ENCODE results near the gene TGFB1I1.

The TGFB1I1 gene

GRCh38 chr16:31430380-31431052 is 41.4 kb upstream of the TGFB1I1 start:
- H2BK5ac ChIP-seq (ENCODE audit: low read depth, low read length, poor library complexity, severe bottlenecking) = no peak overlapping the region

GRCh38 chr16:31435341-31436220 is 36.4 kb upstream of the TGFB1I1 start:
- Histone ChIP-seq H2AK5ac (ENCODE audit: low read length, severe bottlenecking) (no peak overlapping the region), H3K4me3 (ENCODE audit: insufficient read depth in 1 of 2, low read depth in 1 of 2, low read length in 2 of 2) (no peak overlapping the region), H3K9ac (ENCODE audit: low read length) (no peak overlapping the region), H3K4me1 (ENCODE audit: control insufficient read depth, insufficient read depth, low read depth, low read length) (no peaks in the 10 kb centered on the region), H3K23ac (ENCODE audit: low read length in 2 of 2) (no peak overlapping the region), H2AFZ (ENCODE audit: low read depth, low read length) (no peak overlapping the region), H3K79me1 (replicated peaks; ENCODE audit: low read length, poor library complexity, severe bottlenecking) (no peaks in the 10 kb centered on the region), H3K9me3 (ENCODE audit: control insufficient read depth, low read length) (no peaks in the 10 kb centered on the region), H4K91ac (ENCODE audit: low read length) (no peak overlapping the region), H2BK15ac (ENCODE audit: low read depth, poor library complexity, severe bottlenecking) (no peak overlapping the region), H3K4me2 (ENCODE audit: low read length, poor library complexity, severe bottlenecking) (no peak overlapping the region), H3K27ac (ENCODE audit: low read length, poor library complexity, severe bottlenecking) (no peak overlapping the region), H3K4ac (ENCODE audit: low read depth in 1 of 2, low read length in 2 of 2) (no peak overlapping the region), H3K36me3 (ENCODE audit: control insufficient read depth in 1 of 2, insufficient read depth in 2 of 2, low read depth in 1 of 2, low read length in 2 of 2) (no peaks in the 10 kb centered on the region), H2BK5ac (ENCODE audit: low read depth, low read length, poor library complexity, severe bottlenecking) (no peak overlapping the region), H4K8ac (ENCODE audit: low read length) (no peak overlapping the region), H2BK120ac (ENCODE audit: low read depth, low read length) (no peak overlapping the region), H3K27me3 (ENCODE audit: control insufficient read depth in 1 of 2, insufficient read depth in 1 of 2, low read length in 2 of 2) (peaks cover 0 to 5% of the 10 kb centered on the region in 2 experiments), H3K18ac (ENCODE audit: low read depth in 1 of 2, low read length in 2 of 2) (no peak overlapping the region), H3K14ac (ENCODE audit: low read length in 2 of 2) (no peak overlapping the region), H2BK12ac (ENCODE audit: low read length in 2 of 2) (no peak overlapping the region)
- 89% methylated on average over 43 of the region's 47 CpGs for WGBS
- DNase-seq = no peak

More at GRCh38 chr16:31430380-31431052, 41.4 kb upstream of the TGFB1I1 start:
- Histone ChIP-seq H3K27me3 (ENCODE audit: control insufficient read depth in 1 of 2, insufficient read depth in 1 of 2, low read length in 2 of 2) (peaks cover 14 to 17% of the 10 kb centered on the region in 2 experiments), H3K79me1 (replicated peaks; ENCODE audit: low read length, poor library complexity, severe bottlenecking) (no peaks in the 10 kb centered on the region), H2BK12ac (ENCODE audit: low read length in 2 of 2) (no peak overlapping the region), H3K4me3 (ENCODE audit: insufficient read depth in 1 of 2, low read depth in 1 of 2, low read length in 2 of 2) (no peak overlapping the region), H2BK15ac (ENCODE audit: low read depth, poor library complexity, severe bottlenecking) (no peak overlapping the region), H3K36me3 (ENCODE audit: control insufficient read depth in 1 of 2, insufficient read depth in 2 of 2, low read depth in 1 of 2, low read length in 2 of 2) (no peaks in the 10 kb centered on the region), H2BK120ac (ENCODE audit: low read depth, low read length) (no peak overlapping the region), H2AFZ (ENCODE audit: low read depth, low read length) (no peak overlapping the region), H3K18ac (ENCODE audit: low read depth in 1 of 2, low read length in 2 of 2) (no peak overlapping the region), H3K14ac (ENCODE audit: low read length in 2 of 2) (no peak overlapping the region), H3K4me2 (ENCODE audit: low read length, poor library complexity, severe bottlenecking) (no peak overlapping the region), H3K9me3 (ENCODE audit: control insufficient read depth, low read length) (no peaks in the 10 kb centered on the region), H3K4me1 (ENCODE audit: control insufficient read depth, insufficient read depth, low read depth, low read length) (peaks cover 3% of the 10 kb centered on the region), H3K27ac (ENCODE audit: low read length, poor library complexity, severe bottlenecking) (no peak overlapping the region), H2AK5ac (ENCODE audit: low read length, severe bottlenecking) (no peak overlapping the region), H3K9ac (ENCODE audit: low read length) (no peak overlapping the region), H3K23ac (ENCODE audit: low read length in 2 of 2) (no peak overlapping the region), H4K8ac (ENCODE audit: low read length) (no peak overlapping the region), H4K91ac (ENCODE audit: low read length) (no peak overlapping the region), H3K4ac (ENCODE audit: low read depth in 1 of 2, low read length in 2 of 2) (no peak overlapping the region)
- DNase-seq = no peak
- 55% methylated on average over 5 of the region's 5 CpGs for WGBS

GRCh38 chr16:31436221-31437045 is 35.5 kb upstream of the TGFB1I1 start:
- Histone ChIP-seq H3K23ac (ENCODE audit: low read length in 2 of 2) (no peak overlapping the region), H3K18ac (ENCODE audit: low read depth in 1 of 2, low read length in 2 of 2) (no peak overlapping the region), H3K4me3 (ENCODE audit: insufficient read depth in 1 of 2, low read depth in 1 of 2, low read length in 2 of 2) (no peak overlapping the region), H3K4ac (ENCODE audit: low read depth in 1 of 2, low read length in 2 of 2) (no peak overlapping the region), H4K91ac (ENCODE audit: low read length) (no peak overlapping the region), H2AFZ (ENCODE audit: low read depth, low read length) (no peak overlapping the region), H3K14ac (ENCODE audit: low read length in 2 of 2) (no peak overlapping the region), H2AK5ac (ENCODE audit: low read length, severe bottlenecking) (no peak overlapping the region), H3K79me1 (replicated peaks; ENCODE audit: low read length, poor library complexity, severe bottlenecking) (no peaks in the 10 kb centered on the region), H3K9ac (ENCODE audit: low read length) (no peak overlapping the region), H2BK120ac (ENCODE audit: low read depth, low read length) (no peak overlapping the region), H3K36me3 (ENCODE audit: control insufficient read depth in 1 of 2, insufficient read depth in 2 of 2, low read depth in 1 of 2, low read length in 2 of 2) (no peaks in the 10 kb centered on the region), H3K27me3 (ENCODE audit: control insufficient read depth in 1 of 2, insufficient read depth in 1 of 2, low read length in 2 of 2) (no peaks in the 10 kb centered on the region), H3K4me1 (ENCODE audit: control insufficient read depth, insufficient read depth, low read depth, low read length) (no peaks in the 10 kb centered on the region), H2BK12ac (ENCODE audit: low read length in 2 of 2) (no peak overlapping the region), H2BK5ac (ENCODE audit: low read depth, low read length, poor library complexity, severe bottlenecking) (no peak overlapping the region), H2BK15ac (ENCODE audit: low read depth, poor library complexity, severe bottlenecking) (no peak overlapping the region), H3K9me3 (ENCODE audit: control insufficient read depth, low read length) (no peaks in the 10 kb centered on the region), H4K8ac (ENCODE audit: low read length) (no peak overlapping the region), H3K4me2 (ENCODE audit: low read length, poor library complexity, severe bottlenecking) (no peak overlapping the region), H3K27ac (ENCODE audit: low read length, poor library complexity, severe bottlenecking) (no peak overlapping the region)
- WGBS = 94% methylated on average over 44 of the region's 44 CpGs
- DNase-seq = no peak

- Histone ChIP-seq H2BK15ac (ENCODE audit: low read depth, poor library complexity, severe bottlenecking) (no peak overlapping the region), H4K91ac (ENCODE audit: low read length) (no peak overlapping the region), H3K36me3 (ENCODE audit: control insufficient read depth in 1 of 2, insufficient read depth in 2 of 2, low read depth in 1 of 2, low read length in 2 of 2) (no peaks in the 10 kb centered on the region), H2AFZ (ENCODE audit: low read depth, low read length) (no peak overlapping the region), H3K9me3 (ENCODE audit: control insufficient read depth, low read length) (no peaks in the 10 kb centered on the region), H3K14ac (ENCODE audit: low read length in 2 of 2) (no peak overlapping the region), H4K8ac (ENCODE audit: low read length) (no peak overlapping the region), H2AK5ac (ENCODE audit: low read length, severe bottlenecking) (no peak overlapping the region), H2BK120ac (ENCODE audit: low read depth, low read length) (no peak overlapping the region), H3K4ac (ENCODE audit: low read depth in 1 of 2, low read length in 2 of 2) (no peak overlapping the region), H3K4me3 (ENCODE audit: insufficient read depth in 1 of 2, low read depth in 1 of 2, low read length in 2 of 2) (no peak overlapping the region), H3K27me3 (ENCODE audit: control insufficient read depth in 1 of 2, insufficient read depth in 1 of 2, low read length in 2 of 2) (no peaks in the 10 kb centered on the region), H3K79me1 (replicated peaks; ENCODE audit: low read length, poor library complexity, severe bottlenecking) (no peaks in the 10 kb centered on the region), H2BK12ac (ENCODE audit: low read length in 2 of 2) (no peak overlapping the region), H3K18ac (ENCODE audit: low read depth in 1 of 2, low read length in 2 of 2) (no peak overlapping the region), H3K23ac (ENCODE audit: low read length in 2 of 2) (no peak overlapping the region), H3K9ac (ENCODE audit: low read length) (no peak overlapping the region), H3K4me1 (ENCODE audit: control insufficient read depth, insufficient read depth, low read depth, low read length) (peaks cover 8% of the 10 kb centered on the region), H2BK5ac (ENCODE audit: low read depth, low read length, poor library complexity, severe bottlenecking) (no peak overlapping the region), H3K4me2 (ENCODE audit: low read length, poor library complexity, severe bottlenecking) (no peak overlapping the region), H3K27ac (ENCODE audit: low read length, poor library complexity, severe bottlenecking) (no peak overlapping the region)
- DNase-seq = no peak
- 25% methylated on average over 2 of the region's 2 CpGs for WGBS
Observed at GRCh38 chr16:31438414-31438813, 33.5 kb upstream of the TGFB1I1 start.
